ENCODE results near the gene ZC3HAV1. TPM values are rescaled to one million over a fixed set of nuclear protein-coding genes. Genes with fewer than 3 reads are reported as not detected.

Gene ZC3HAV1
- total and polyA plus RNA-seq, 2 experiments from 2014 or later: 24.8 to 56.8 TPM

- TF ChIP-seq NANOG (IDR thresholded peaks at IDR 0.05; ENCODE audit: borderline replicate concordance) (no peak), POLR2AphosphoS5 (IDR thresholded peaks at IDR 0.05; ENCODE audit: low read depth) (no peak), EZH2phosphoT487 (IDR thresholded peaks at IDR 0.05; ENCODE audit: unreplicated experiment) (no peak), ZNF114 (CRISPR knock-in tag; IDR thresholded peaks at IDR 0.05) (no peak), ZNF331 (CRISPR knock-in tag; IDR thresholded peaks at IDR 0.05; ENCODE audit: low read depth) (no peak), STAT1 (IDR thresholded peaks at IDR 0.05; ENCODE audit: unreplicated experiment) (no peak), JUNB (IDR thresholded peaks at IDR 0.05; ENCODE audit: unreplicated experiment) (no peak), EZH2 (IDR thresholded peaks at IDR 0.05; ENCODE audit: low read depth, unreplicated experiment) (no peak), CREB1 (CRISPR knock-in tag; IDR thresholded peaks at IDR 0.05; ENCODE audit: low read depth) (no peak)
- TF ChIP-seq, protein P1, sequence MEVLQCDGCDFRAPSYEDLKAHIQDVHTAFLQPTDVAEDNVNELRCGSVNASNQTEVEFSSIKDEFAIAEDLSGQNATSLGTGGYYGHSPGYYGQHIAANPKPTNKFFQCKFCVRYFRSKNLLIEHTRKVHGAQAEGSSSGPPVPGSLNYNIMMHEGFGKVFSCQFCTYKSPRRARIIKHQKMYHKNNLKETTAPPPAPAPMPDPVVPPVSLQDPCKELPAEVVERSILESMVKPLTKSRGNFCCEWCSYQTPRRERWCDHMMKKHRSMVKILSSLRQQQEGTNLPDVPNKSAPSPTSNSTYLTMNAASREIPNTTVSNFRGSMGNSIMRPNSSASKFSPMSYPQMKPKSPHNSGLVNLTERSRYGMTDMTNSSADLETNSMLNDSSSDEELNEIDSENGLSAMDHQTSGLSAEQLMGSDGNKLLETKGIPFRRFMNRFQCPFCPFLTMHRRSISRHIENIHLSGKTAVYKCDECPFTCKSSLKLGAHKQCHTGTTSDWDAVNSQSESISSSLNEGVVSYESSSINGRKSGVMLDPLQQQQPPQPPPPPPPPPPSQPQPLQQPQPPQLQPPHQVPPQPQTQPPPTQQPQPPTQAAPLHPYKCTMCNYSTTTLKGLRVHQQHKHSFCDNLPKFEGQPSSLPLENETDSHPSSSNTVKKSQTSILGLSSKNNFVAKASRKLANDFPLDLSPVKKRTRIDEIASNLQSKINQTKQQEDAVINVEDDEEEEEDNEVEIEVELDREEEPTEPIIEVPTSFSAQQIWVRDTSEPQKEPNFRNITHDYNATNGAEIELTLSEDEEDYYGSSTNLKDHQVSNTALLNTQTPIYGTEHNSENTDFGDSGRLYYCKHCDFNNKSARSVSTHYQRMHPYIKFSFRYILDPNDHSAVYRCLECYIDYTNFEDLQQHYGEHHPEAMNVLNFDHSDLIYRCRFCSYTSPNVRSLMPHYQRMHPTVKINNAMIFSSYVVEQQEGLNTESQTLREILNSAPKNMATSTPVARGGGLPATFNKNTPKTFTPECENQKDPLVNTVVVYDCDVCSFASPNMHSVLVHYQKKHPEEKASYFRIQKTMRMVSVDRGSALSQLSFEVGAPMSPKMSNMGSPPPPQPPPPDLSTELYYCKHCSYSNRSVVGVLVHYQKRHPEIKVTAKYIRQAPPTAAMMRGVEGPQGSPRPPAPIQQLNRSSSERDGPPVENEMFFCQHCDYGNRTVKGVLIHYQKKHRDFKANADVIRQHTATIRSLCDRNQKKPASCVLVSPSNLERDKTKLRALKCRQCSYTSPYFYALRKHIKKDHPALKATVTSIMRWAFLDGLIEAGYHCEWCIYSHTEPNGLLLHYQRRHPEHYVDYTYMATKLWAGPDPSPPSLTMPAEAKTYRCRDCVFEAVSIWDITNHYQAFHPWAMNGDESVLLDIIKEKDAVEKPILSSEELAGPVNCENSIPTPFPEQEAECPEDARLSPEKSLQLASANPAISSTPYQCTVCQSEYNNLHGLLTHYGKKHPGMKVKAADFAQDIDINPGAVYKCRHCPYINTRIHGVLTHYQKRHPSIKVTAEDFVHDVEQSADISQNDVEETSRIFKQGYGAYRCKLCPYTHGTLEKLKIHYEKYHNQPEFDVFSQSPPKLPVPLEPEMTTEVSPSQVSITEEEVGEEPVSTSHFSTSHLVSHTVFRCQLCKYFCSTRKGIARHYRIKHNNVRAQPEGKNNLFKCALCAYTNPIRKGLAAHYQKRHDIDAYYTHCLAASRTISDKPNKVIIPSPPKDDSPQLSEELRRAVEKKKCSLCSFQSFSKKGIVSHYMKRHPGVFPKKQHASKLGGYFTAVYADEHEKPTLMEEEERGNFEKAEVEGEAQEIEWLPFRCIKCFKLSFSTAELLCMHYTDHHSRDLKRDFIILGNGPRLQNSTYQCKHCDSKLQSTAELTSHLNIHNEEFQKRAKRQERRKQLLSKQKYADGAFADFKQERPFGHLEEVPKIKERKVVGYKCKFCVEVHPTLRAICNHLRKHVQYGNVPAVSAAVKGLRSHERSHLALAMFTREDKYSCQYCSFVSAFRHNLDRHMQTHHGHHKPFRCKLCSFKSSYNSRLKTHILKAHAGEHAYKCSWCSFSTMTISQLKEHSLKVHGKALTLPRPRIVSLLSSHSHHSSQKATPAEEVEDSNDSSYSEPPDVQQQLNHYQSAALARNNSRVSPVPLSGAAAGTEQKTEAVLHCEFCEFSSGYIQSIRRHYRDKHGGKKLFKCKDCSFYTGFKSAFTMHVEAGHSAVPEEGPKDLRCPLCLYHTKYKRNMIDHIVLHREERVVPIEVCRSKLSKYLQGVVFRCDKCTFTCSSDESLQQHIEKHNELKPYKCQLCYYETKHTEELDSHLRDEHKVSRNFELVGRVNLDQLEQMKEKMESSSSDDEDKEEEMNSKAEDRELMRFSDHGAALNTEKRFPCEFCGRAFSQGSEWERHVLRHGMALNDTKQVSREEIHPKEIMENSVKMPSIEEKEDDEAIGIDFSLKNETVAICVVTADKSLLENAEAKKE (CRISPR knock-in tag; IDR thresholded peaks at IDR 0.05): no peak
- TF ChIP-seq, protein P2, sequence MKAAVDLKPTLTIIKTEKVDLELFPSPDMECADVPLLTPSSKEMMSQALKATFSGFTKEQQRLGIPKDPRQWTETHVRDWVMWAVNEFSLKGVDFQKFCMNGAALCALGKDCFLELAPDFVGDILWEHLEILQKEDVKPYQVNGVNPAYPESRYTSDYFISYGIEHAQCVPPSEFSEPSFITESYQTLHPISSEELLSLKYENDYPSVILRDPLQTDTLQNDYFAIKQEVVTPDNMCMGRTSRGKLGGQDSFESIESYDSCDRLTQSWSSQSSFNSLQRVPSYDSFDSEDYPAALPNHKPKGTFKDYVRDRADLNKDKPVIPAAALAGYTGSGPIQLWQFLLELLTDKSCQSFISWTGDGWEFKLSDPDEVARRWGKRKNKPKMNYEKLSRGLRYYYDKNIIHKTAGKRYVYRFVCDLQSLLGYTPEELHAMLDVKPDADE (IDR thresholded peaks at IDR 0.05): no peak
- TF ChIP-seq, protein P3, sequence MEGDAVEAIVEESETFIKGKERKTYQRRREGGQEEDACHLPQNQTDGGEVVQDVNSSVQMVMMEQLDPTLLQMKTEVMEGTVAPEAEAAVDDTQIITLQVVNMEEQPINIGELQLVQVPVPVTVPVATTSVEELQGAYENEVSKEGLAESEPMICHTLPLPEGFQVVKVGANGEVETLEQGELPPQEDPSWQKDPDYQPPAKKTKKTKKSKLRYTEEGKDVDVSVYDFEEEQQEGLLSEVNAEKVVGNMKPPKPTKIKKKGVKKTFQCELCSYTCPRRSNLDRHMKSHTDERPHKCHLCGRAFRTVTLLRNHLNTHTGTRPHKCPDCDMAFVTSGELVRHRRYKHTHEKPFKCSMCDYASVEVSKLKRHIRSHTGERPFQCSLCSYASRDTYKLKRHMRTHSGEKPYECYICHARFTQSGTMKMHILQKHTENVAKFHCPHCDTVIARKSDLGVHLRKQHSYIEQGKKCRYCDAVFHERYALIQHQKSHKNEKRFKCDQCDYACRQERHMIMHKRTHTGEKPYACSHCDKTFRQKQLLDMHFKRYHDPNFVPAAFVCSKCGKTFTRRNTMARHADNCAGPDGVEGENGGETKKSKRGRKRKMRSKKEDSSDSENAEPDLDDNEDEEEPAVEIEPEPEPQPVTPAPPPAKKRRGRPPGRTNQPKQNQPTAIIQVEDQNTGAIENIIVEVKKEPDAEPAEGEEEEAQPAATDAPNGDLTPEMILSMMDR (conservative IDR thresholded peaks at IDR 0.05; ENCODE audit: low read depth in 2 of 2): no peak
- TF ChIP-seq, protein P4, sequence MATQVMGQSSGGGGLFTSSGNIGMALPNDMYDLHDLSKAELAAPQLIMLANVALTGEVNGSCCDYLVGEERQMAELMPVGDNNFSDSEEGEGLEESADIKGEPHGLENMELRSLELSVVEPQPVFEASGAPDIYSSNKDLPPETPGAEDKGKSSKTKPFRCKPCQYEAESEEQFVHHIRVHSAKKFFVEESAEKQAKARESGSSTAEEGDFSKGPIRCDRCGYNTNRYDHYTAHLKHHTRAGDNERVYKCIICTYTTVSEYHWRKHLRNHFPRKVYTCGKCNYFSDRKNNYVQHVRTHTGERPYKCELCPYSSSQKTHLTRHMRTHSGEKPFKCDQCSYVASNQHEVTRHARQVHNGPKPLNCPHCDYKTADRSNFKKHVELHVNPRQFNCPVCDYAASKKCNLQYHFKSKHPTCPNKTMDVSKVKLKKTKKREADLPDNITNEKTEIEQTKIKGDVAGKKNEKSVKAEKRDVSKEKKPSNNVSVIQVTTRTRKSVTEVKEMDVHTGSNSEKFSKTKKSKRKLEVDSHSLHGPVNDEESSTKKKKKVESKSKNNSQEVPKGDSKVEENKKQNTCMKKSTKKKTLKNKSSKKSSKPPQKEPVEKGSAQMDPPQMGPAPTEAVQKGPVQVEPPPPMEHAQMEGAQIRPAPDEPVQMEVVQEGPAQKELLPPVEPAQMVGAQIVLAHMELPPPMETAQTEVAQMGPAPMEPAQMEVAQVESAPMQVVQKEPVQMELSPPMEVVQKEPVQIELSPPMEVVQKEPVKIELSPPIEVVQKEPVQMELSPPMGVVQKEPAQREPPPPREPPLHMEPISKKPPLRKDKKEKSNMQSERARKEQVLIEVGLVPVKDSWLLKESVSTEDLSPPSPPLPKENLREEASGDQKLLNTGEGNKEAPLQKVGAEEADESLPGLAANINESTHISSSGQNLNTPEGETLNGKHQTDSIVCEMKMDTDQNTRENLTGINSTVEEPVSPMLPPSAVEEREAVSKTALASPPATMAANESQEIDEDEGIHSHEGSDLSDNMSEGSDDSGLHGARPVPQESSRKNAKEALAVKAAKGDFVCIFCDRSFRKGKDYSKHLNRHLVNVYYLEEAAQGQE (IDR thresholded peaks at IDR 0.05; ENCODE audit: unreplicated experiment): no peak
- Mint-ChIP-seq H3K27ac (no peak overlapping the region), H3K27me3 (ENCODE audit: insufficient read depth, low read depth, poor library complexity) (peaks cover 4% of the 10 kb centered on the region), H3K36me3 (ENCODE audit: low read depth) (peaks cover 68% of the 10 kb centered on the region), H3K4me3 (no peak overlapping the region), H3K9me3 (no peaks in the 10 kb centered on the region), H3K4me1 (no peaks in the 10 kb centered on the region)
- H3K9me2 ChIP-seq (ENCODE audit: insufficient read depth): no peaks in the 10 kb centered on the region
- H4K20me1 ChIP-seq (replicated peaks; ENCODE audit: insufficient read depth): peaks cover 7% of the 10 kb centered on the region
- no peak overlapping the region for H3K27ac ChIP-seq (ENCODE audit: low read depth)
- H3K4me2 ChIP-seq: no peak overlapping the region
- no peaks in the 10 kb centered on the region for H3K4me1 ChIP-seq (ENCODE audit: insufficient read depth)
- no peaks in the 10 kb centered on the region for H3K36me3 ChIP-seq (ENCODE audit: insufficient read depth)
- no peaks in the 10 kb centered on the region for H3F3A ChIP-seq (replicated peaks; ENCODE audit: low read depth)
- no peaks in the 10 kb centered on the region for H3K27me3 ChIP-seq (ENCODE audit: insufficient read depth)
- H2AFZ ChIP-seq: no peak overlapping the region
- no peak overlapping the region for H3K4me3 ChIP-seq
- DNase-seq (ENCODE audit: low spot score) (no peak), ATAC-seq (no peak)
- no peaks in the 10 kb centered on the region for H3K79me2 ChIP-seq (replicated peaks; ENCODE audit: insufficient read depth)
Observed at GRCh38 chr7:139080905-139081304, 28.6 kb downstream of the ZC3HAV1 start.
